ENCODE measurements around the gene GDAP2.

DNA sequence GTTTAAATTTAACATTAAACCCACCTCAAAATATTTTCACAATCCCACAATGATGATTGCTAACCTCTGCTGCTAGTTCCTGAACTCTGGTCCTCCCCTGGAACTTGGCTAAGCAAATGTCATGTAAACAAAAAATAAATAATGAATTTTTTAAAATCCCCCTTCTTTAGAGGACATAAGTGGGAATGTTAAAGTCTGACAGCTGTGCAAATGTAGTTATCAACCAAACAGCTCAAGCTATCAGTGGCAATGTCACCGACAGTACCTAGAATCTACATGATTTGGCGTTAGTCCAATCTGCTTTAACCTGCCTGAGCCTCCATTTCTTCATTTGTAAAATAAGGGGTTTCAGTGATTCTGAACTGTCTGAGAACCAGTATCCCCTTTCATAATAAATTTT, 67.7 kb downstream of the GDAP2 start:
- TF ChIP-seq CTCF (IDR thresholded peaks at IDR 0.05): no peak
- TF ChIP-seq POLR2A (IDR thresholded peaks at IDR 0.05): no peak

All from uterus (tissue), 2 donors.